Heart right ventricle (tissue), 16 donors: ENCODE data around the gene SEC11A. TPM values are rescaled to one million over a fixed set of nuclear protein-coding genes. Genes with fewer than 3 reads are reported as not detected.
A peak's percentile ranks its signal among the peaks of the same experiment; 100 is the strongest.

Experiments used
- ATAC-seq, 8 donors: fragments of 200-7000 bp; cut with Tn5 transposase; one replicate each; pipeline ENCODE4 v1.9.1; 2020; ENCODE audit warnings: mild to moderate bottlenecking in 8 of 8, moderate library complexity in 8 of 8, moderate number of reproducible peaks in 1 of 8
- DNase-seq, 2 donors: peaks; one replicate each; pipeline ENCODE4 v3.0.0-alpha.2; 2020
- H3K27ac ChIP-seq, 10 donors: fragments of 200-600 bp; sonication (generic) in 2 of 10; one replicate each; pipeline versions ENCODE4 v1.5.0 to v1.8.0; 2020 to 2022; ENCODE audit warnings: mild to moderate bottlenecking in 3 of 10
- H3K27me3 ChIP-seq, 7 donors: fragments of 200-600 bp; one replicate each; pipeline ENCODE4 v1.8.0; 2021 to 2022; ENCODE audit warnings: mild to moderate bottlenecking in 2 of 7
- H3K36me3 ChIP-seq, 9 donors: fragments of 200-600 bp; sonication (generic) in 1 of 9; one replicate each; pipeline versions ENCODE4 v1.5.0 to v1.8.0; 2020 to 2022; ENCODE audit warnings: mild to moderate bottlenecking in 2 of 9
- H3K4me1 ChIP-seq, 9 donors: fragments of 200-600 bp; sonication (generic) in 1 of 9; one replicate each; pipeline versions ENCODE4 v1.5.0 to v1.8.0; 2020 to 2022; ENCODE audit warnings: mild to moderate bottlenecking in 4 of 9
- H3K4me3 ChIP-seq, 10 donors: fragments of 200-600 bp; sonication (generic) in 2 of 10; one replicate each; pipeline versions ENCODE4 v1.5.0 to v1.8.0; 2020 to 2022; ENCODE audit warnings: mild to moderate bottlenecking in 7 of 10, moderate library complexity in 2 of 10
- H3K9me3 ChIP-seq, 11 donors: fragments of 200-600 bp in 10 of 11; sonication (generic) in 2 of 11; one replicate each; pipeline versions ENCODE4 v1.5.0 to v1.8.0; 2013 to 2022; ENCODE audit warnings: mild to moderate bottlenecking in 2 of 11, control low read depth in 1 of 11, moderate library complexity in 1 of 11
- WGBS, 2 donors: extraction: QIAGEN DNeasy Blood & Tissue Kit; methylation state at CpG; one replicate each; pipeline ENCODE4 v1.1.7; 2013; ENCODE audit warnings: inconsistent platforms in 1 of 2; 5-methylcytosine and 5-hydroxymethylcytosine counted together
- intact Hi-C, 10 donors: fragments of 100-400 bp; cut with DNase I; formaldehyde crosslinking; loops; one replicate each; pipeline versions ENCODE4 v1.11.1 to v1.14.2; 2022
- polyA plus RNA-seq, 2 donors: library from polyadenylated mRNA; stranded (reverse); fragments of 200-250 nt; gene quantifications; one replicate each; pipeline ENCODE4 v1.2.3, GENCODE V29; 2013
- total RNA-seq, 10 donors: library from RNA; stranded (reverse); fragmentation: NEBNext Ultra II Directional in 3 of 10; extraction: Animal tissue kit (Norgen Biotek cat#: 25700) in 3 of 10; gene quantifications; one replicate each; pipeline versions ENCODE4 v1.2.1 to v1.2.4, GENCODE V29; 2021 to 2023
- TF ChIP-seq, protein P1 (sequence below), 9 donors: fragments of 200-600 bp; sonication (generic) in 2 of 9; IDR thresholded peaks; one replicate each; pipeline versions ENCODE4 v1.5.0 to v1.8.0; 2021 to 2022; ENCODE audit warnings: antibody characterized with exemption in 9 of 9, mild to moderate bottlenecking in 5 of 9, moderate library complexity in 1 of 9
- donor health status: Arrhythmogenic right ventricular cardiomyopathy.
- donor health status: ischemic (EF 13 %, LVEDD 7.1; RV severe dilation, severe dysfunction).
- donor health status: healthy with polysubstance abuse.
- donor health status: DM: no; HTN: yes; CAD: no.
- donor health status: DM: no; HTN: no; CAD: no.
- donor health status: ischemic (EF 25% LVEDD 6.9; RV normal size, moderate dysfunction).
- donor health status: ischemic (EF 25% LVEDD 5.7; RV mildly dilated, moderate dysfunction).
- donor health status: healthy.
- donor health status: DM: yes; HTN: yes; CAD: no.
- donor health status: Ischemic cardiomyopathy.
- donor health status: ischemic (EF 35%, LVEDD 5.7; RV mildly dilated, moderate dysfunction).
- donor health status: nonischemic (EF 11% LVEDD 7.7; RV severe dilation, severe dysfunction).
- donor health status: DM: yes; HTN: yes; CAD: no.
- donor health status: PGD.
- donor health status: ischemic (EF 29% LVEDD 5.4; RV normal size, mild dysfunction).
- donor health status: nonischemic (EF 23%, LVEDD 6.1; RV moderate dilation, normal function).

SEC11A gene
- total and polyA plus RNA-seq, 12 donors, result 65.9 to 123 (median 78.6) TPM

DNA sequence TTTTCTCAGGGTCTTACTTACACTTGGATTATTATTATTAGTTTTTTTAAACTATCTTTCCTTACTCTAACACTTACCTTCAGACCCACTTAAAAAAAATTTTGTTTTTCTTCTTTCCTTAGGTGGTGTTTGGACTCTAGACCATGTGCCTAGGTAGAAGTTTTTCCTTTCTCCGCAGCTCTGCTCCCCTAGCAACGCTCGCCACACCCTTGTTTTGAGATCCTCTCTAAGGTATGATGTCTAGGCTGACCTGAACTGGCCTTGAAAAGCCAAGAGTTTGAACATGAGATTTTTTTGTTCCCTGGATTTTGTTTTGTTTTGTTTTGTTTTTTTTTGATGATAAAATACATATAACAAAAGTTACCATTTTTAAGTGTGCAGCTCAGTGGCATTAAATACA, 48.6 kb upstream of the SEC11A start:
- DNase-seq (no peak), ATAC-seq (no peak)
- intact Hi-C loops, result loop anchor here in 1 of 10 donors (10.0 kb wide), 1 partner anchor 50 kb away; the partner anchor contains the start of gene SEC11A
- 89 to 90% methylated on average over 3 of the region's 3 CpGs for WGBS, 2 donors
- no peaks in the 10 kb centered on the region for H3K9me3 ChIP-seq
- no peaks in the 10 kb centered on the region for H3K27me3 ChIP-seq
- H3K36me3 ChIP-seq, result peaks cover 0 to 52% (median 19%) of the 10 kb centered on the region in 9 donors
- peaks cover 19 to 55% (median 48%) of the 10 kb centered on the region in 9 donors for H3K4me1 ChIP-seq
- no peak overlapping the region for H3K27ac ChIP-seq
- TF ChIP-seq, protein P1, sequence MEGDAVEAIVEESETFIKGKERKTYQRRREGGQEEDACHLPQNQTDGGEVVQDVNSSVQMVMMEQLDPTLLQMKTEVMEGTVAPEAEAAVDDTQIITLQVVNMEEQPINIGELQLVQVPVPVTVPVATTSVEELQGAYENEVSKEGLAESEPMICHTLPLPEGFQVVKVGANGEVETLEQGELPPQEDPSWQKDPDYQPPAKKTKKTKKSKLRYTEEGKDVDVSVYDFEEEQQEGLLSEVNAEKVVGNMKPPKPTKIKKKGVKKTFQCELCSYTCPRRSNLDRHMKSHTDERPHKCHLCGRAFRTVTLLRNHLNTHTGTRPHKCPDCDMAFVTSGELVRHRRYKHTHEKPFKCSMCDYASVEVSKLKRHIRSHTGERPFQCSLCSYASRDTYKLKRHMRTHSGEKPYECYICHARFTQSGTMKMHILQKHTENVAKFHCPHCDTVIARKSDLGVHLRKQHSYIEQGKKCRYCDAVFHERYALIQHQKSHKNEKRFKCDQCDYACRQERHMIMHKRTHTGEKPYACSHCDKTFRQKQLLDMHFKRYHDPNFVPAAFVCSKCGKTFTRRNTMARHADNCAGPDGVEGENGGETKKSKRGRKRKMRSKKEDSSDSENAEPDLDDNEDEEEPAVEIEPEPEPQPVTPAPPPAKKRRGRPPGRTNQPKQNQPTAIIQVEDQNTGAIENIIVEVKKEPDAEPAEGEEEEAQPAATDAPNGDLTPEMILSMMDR (IDR thresholded peaks at IDR 0.05), result no peak
- H3K4me3 ChIP-seq, result no peak overlapping the region

DNA sequence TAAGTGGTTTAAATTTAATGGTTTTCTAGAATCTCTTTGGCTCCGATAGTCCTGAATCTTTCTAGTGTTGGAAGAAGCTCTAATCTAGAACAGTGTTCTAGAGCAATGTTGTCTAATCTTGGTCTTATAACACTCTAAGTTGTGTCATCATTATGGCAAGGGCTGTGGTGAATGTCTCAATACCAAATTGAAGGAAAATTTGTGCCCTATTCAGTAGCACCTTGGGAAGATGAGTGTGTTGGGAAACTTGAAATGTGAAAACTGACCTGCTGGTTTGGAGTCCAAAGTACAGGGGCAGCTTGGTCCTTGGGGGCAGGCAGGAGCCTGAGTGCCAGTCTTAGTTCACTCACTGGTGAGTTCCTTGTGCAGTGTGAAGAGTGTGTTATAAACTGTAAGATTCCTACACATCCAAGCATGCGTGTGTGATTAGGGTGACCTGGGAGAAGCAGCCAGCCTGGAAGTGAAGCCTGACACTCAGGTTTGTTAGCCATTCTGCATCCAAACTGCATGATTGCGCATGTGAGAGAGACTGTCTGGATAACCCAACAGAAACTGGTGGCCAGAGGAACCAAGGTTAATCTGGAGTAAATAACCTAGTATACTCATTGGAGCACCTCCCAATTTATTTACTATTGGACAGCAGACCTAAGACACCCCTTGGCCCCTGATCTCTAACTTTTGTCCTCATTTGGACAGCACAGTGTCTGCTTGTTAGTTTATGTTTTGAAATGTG, 47.1 kb upstream of the SEC11A start:
- peaks cover 0 to 37% (median 11%) of the 10 kb centered on the region in 9 donors for H3K36me3 ChIP-seq
- ATAC-seq (peak in 1 of 8 donors; percentile 30), DNase-seq (no peak)
- no peak overlapping the region for H3K4me3 ChIP-seq
- H3K27ac ChIP-seq, result peak overlapping the region in 1 of 10 donors; percentile 50
- H3K9me3 ChIP-seq, result no peaks in the 10 kb centered on the region
- no peaks in the 10 kb centered on the region for H3K27me3 ChIP-seq
- peaks cover 19 to 71% (median 57%) of the 10 kb centered on the region in 9 donors for H3K4me1 ChIP-seq
- intact Hi-C loops, result loop anchor here in 1 of 10 donors (10.0 kb wide), 1 partner anchor 48 kb away; the partner anchor contains the start of gene SEC11A
- TF ChIP-seq, protein P1 (IDR thresholded peaks at IDR 0.05), result no peak
- WGBS, 2 donors, result 90 to 91% methylated on average over 3 of the region's 3 CpGs

DNA sequence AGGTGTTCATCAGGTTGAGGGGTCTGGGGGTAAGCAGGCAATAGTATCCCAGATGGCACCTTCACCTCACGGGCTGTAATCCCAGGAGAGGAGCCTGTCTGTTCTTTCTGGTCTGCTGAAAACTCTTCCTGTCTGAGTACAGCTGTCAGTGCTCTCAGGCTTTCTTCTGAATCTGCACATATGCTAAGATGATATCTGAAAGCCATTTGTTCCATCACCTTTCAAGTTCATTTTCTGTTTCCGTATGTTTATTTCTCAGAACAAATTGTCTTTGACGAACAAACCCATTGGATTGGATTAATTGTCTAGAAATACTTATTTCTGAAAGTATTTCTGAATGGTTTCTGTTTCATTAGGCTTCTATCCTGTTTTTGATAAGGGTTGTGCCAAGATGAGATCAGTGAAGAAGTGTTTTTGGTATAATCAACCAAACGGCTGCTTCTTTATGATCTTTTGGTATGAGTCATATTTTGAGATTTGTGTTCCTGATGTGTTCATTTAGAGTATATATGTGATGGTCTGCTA, 45.7 kb upstream of the SEC11A start:
- H3K4me3 ChIP-seq, result no peak overlapping the region
- WGBS, 2 donors, result 21 to 34% methylated on average over 4 of the region's 4 CpGs
- H3K27me3 ChIP-seq, result no peaks in the 10 kb centered on the region
- H3K36me3 ChIP-seq, result peaks cover 0 to 26% (median 11%) of the 10 kb centered on the region in 9 donors
- H3K4me1 ChIP-seq, result peaks cover 21 to 81% (median 61%) of the 10 kb centered on the region in 9 donors
- intact Hi-C loops, result loop anchor here in 1 of 10 donors (10.0 kb wide), 1 partner anchor 47 kb away; the partner anchor contains the start of gene SEC11A
- DNase-seq (no peak), ATAC-seq (no peak)
- TF ChIP-seq, protein P1 (IDR thresholded peaks at IDR 0.05), result no peak
- no peaks in the 10 kb centered on the region for H3K9me3 ChIP-seq
- peak overlapping the region in 2 of 10 donors; percentile 37 to 50 for H3K27ac ChIP-seq

DNA sequence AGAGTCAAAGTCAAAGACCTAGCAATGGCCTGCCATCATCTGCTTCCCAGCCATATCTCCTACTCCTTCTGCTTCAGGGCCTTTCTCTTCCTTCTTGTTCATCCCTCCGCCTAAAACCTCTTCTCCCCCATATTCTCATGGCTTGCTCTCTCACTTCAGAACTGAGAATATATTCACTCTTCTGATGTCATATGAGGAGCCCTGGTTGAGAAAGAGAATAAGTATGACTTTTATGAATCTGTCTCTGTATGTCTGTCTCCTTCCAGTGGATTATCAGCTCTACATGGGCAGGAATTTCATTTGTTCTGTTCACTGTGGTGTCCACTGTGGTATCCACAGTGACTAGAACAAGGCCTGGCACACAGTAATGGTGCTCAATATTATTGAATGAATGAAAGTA, 44.3 kb upstream of the SEC11A start:
- Histone ChIP-seq H3K4me1 (peaks cover 21 to 96% (median 68%) of the 10 kb centered on the region in 9 donors), H3K36me3 (peaks cover 0 to 14% (median 0%) of the 10 kb centered on the region in 9 donors), H3K27me3 (no peaks in the 10 kb centered on the region), H3K9me3 (no peaks in the 10 kb centered on the region), H3K4me3 (no peak overlapping the region), H3K27ac (no peak overlapping the region)
- DNase-seq, result no peak
- TF ChIP-seq, protein P1 (IDR thresholded peaks at IDR 0.05), result no peak
- no peak for ATAC-seq
- WGBS, 2 donors, result 95 to 100% methylated on average over 1 of the region's 1 CpG
- intact Hi-C loops, result loop anchor here in 1 of 10 donors (10.0 kb wide), 1 partner anchor 45 kb away; the partner anchor contains the start of gene SEC11A
